GM19395 (cell line): ENCODE results near the gene MTERF4.
A peak's percentile ranks its signal among the peaks of the same experiment; 100 is the strongest.

Experiments used
- ATAC-seq: cut with Tn5 transposase; IDR thresholded peaks from one replicate; pipeline ENCODE4 v1.9.1; 2021; ENCODE audit warnings: mild to moderate bottlenecking, moderate library complexity; ENCODE audit not compliant: unreplicated experiment

The MTERF4 gene

GRCh38 chr2:241102239-241102803, at the start of gene MTERF4:
MTERF4 (minus strand) TSS chr2:241102287; CDS start chr2:241102273, 14 bp downstream.
- peak; percentile 80 for ATAC-seq

DNA sequence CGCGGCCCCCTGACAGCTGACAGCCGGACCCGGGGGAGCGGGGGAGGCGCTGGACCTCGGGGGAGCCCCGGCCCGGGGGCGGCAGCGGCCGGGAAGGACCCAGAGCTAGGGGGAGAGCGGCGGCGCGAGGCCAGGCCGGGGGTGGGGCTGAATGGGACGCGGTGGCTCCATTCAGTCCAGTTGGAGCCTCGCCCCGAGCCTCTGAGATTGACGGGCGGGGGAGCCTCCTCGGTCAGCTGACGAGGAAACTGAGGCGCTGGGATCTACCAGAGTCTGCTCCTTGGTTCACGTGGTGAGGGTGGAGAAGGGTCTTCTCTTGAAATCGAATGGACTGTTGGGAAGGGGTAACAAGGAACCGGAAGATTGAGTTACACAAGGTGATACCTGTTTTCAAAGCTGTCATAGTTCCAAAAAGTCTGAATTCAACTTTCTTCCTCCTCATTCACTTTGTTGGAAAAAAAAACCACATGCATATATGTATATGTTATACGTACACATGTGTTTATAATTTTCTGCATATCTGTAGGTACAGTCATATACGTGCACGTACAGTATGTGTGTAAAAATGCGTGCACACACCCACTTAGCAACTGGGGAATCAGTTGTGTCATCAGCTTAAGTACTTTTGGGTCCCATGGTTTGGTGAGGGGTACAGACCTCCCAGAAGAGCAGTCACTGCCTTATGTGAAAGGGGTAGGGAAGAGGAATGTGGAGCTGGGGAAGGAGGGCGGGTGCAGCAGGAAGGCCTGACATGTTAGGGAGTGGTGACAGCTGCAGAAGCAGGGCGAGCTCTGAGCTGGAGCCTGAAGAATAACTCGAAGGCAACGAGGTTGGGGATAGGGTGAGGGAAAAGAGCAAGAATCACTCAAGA, 48.8 kb upstream of the MTERF4 start:
- ATAC-seq: no peak

DNA sequence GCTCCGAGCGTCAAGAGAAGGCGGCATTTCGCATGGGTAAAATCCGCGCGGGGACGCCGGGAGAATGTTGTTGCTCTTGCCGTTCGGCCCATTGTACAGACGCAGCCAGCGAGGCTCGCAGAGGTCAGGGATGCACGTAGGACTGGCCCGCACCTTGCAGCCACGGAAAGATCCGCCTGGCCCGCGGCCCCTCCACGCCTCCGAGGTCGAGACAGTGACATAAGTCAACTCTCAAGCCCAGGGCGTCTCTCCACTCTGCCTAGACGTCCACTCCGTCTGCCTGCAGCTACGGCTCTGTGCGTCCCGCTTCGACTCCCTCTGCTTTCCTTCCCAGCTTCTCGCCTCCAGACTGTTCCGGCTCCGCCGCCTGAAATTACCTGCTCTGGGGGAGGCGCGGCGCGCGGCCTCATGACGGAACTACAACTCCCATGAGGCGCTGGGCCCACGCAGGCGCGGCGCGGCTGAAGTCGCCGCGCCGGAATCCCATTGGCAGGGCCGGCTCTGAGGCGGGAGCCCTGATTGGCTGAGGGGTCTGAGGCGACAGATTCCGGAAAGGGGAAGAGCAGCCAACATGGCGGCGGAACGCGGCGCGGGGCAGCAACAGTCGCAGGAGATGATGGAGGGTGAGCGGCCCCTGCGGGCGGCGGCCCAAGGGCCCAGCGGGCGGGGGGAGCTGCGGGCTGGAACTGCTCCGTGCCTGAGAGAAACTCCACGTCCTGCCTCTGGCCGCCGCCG, 48.0 kb upstream of the MTERF4 start, which contains the start of gene PPP1R7:
TSS of gene PPP1R7 (plus strand) at position 543 of the 735 bp plus-strand sequence. CDS start at position 572, 29 bp downstream.
- ATAC-seq: peak; percentile 75

- peak; percentile 26 for ATAC-seq
Measured at GRCh38 chr2:241149675-241149924, 47.5 kb upstream of the MTERF4 start.

DNA sequence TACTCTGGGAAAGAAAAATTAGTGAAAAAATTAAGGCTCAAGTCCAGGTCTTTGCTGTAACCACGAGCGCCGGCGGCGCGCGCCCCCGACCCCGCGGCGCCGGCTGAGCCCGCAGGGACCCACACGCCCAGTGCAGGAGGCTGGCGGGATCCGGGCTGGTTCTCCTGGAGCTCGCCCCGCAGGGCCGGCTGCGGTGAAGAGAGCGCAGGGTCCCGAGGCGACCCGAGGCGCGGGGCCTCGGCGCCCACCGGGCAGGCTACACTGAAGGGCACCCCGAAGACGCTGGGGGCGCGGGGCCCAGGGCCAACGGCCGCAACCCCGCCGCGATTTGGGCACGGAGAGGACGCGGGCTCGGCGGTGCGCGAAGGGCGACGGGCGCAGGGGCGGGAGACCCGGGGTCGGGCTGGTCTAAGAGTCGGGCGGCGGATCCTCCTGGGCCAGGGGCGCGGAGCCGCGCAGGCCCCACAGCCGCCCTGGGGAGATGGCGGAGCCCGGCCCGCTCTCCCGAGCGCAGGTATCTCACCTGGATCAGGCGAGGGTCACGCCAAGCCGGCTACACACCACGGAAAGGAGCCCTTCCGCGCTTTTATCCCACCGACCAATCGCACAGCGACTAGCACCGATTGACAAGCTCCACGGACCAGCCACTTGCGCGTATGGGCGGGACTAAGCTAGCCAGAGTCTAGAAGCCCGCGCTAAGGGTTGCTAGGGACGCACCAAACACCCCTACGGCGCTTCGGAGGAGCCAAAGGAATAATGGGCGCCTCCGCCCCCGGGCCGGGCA, 47.0 kb upstream of the MTERF4 start, which contains the start of gene PASK:
TSS of gene PASK (minus strand) at position 582 of the 784 bp plus-strand sequence. CDS start 6,440 bp downstream, outside the sequence.
- ATAC-seq: peak; percentile 80

- no peak for ATAC-seq
Measured at GRCh38 chr2:241148239-241148638, 46.2 kb upstream of the MTERF4 start.

DNA sequence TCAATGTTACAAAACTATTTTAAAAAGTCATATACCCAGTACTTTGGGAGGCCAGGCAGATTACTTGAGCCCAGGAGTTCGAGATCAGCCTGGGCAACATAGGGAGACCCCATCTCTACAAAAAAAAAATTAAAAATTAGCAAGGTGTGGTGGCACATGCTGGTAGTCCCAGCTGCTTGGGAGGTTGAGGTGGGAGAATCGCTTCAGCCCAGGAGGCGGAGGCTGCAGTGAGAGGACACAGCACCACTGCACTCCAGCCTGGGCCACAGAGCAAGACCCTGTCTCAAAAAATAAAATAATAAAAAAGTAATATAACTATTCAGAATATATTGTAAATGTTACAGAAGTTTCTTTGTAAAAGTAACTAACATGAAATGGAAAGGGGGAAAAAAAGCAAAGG, 45.2 kb upstream of the MTERF4 start:
- no peak for ATAC-seq

- ATAC-seq: no peak
Measured at GRCh38 chr2:241146286-241146685, 44.2 kb upstream of the MTERF4 start.

DNA sequence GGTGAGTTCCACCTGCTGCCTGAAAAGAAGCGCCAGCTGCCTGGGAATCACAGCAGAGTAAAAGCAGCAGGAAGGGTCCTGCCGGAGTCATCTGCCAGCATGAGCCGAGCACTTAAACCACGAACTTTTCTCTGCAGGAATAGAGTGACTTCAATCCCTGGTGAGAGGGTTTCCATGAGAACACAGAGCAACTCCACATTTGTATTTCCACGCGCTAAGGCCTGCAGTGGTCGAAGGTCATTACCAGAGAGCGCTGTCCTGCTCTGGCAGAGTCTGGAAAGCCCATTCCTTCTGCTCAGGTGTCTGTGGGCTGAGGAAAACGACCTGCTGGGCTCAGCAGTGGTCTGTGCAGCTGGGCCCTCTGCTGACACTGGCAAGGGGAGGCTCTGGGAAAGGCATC, 40.5 kb upstream of the MTERF4 start:
- ATAC-seq: no peak

DNA sequence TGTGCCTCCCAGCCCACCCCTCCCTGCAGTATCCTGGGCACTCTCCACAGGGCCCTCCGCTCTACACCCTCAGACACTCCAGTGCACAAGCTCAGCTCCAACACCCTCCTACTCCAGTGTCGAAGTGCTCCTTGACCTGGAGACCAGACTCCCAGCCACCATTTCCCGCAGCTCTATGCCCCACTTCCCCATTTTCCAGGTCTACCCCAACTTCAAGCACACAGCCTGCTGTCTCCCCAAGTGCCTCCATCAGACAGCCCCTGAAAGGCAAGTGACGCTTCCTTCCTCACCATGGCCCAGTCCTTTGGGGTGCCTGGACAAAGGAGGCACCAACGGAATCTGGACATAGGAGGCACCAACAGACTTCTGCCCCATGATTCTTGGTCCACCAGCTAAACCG, 40.0 kb upstream of the MTERF4 start:
- ATAC-seq: no peak

- no peak for ATAC-seq
Measured at GRCh38 chr2:241141214-241141770, 39.2 kb upstream of the MTERF4 start.

- no peak for ATAC-seq
Measured at GRCh38 chr2:241140445-241140840, 38.4 kb upstream of the MTERF4 start.

GRCh38 chr2:241139531-241140444, 37.7 kb upstream of the MTERF4 start:
- no peak for ATAC-seq

DNA sequence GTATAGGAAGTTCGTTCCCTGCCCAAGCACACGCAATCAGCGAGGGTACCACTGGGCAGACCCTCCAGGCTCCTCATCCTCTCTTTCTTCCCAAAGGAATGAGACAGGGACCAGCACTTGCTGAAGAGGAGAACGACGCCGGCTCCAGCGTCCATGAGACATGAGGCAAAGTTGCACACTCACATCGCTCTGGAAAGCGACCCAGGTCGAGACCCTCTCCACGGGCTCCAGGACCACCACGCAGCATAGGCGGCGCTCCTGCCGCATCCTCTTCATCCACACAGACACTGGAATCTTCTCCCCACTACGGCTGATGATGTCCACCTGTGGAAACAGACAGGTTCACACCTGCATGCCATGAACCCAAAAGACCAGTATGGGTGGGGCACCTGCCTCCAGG, 36.4 kb upstream of the MTERF4 start:
- ATAC-seq: no peak

GRCh38 chr2:241137276-241138190, 35.4 kb upstream of the MTERF4 start:
- no peak for ATAC-seq

GRCh38 chr2:241136661-241137260, 34.7 kb upstream of the MTERF4 start:
- no peak for ATAC-seq

GRCh38 chr2:241136191-241136590, 34.1 kb upstream of the MTERF4 start:
- no peak for ATAC-seq

GRCh38 chr2:241135737-241136136, 33.6 kb upstream of the MTERF4 start:
- ATAC-seq: no peak
